AG04450 (cell line): Measurements from ENCODE around the gene PSMD6. TPM values are rescaled to one million over a fixed set of nuclear protein-coding genes. Genes with fewer than 3 reads are reported as not detected.

Source experiments
- CTCF ChIA-PET: fragments of 300-600, 350-600 bp; formaldehyde crosslinking; extraction: SDS; loops from one replicate; lab custom pipeline; 2022; ENCODE audit warnings: antibody characterized with exemption, inconsistent platforms; lab: Charles Lee
- POLR2A ChIA-PET: fragments of 350-600 bp; formaldehyde crosslinking; extraction: SDS; loops from one replicate; lab custom pipeline; 2021; ENCODE audit warnings: antibody characterized with exemption, inconsistent platforms; lab: Yijun Ruan, JAX
- DNase-seq: peaks from one replicate; pipeline ENCODE4 v3.0.0-alpha.2; 2011; ENCODE audit warnings: low read depth, low spot score
- H3K27ac ChIP-seq: one replicate; pipeline ENCODE4 v1.5.1; 2012; ENCODE audit warnings: low read depth, low read length, control low read depth
- H3K27me3 ChIP-seq: one replicate; pipeline ENCODE4 v1.6.0; 2012; ENCODE audit warnings: low read length; ENCODE audit not compliant: control insufficient read depth, insufficient read depth
- H3K4me3 ChIP-seq: 2 replicates; pipeline ENCODE4 v1.5.1; 2011; ENCODE audit warnings: mild to moderate bottlenecking, low read depth, low read length, control low read depth
- H3K9me3 ChIP-seq: 2 replicates; pipeline ENCODE4 v1.5.1; 2012; ENCODE audit warnings: low read length; ENCODE audit not compliant: control insufficient read depth, insufficient read depth
- polyA plus RNA-seq: library from polyadenylated mRNA; depleted of rRNA; stranded (reverse); fragments of >200 nt; gene quantifications from 2 replicates; pipeline ENCODE4 v1.2.3, GENCODE V29; 2011
- TF ChIP-seq, protein P1 (sequence below): IDR thresholded peaks from 2 replicates; pipeline ENCODE4 v1.5.1; 2011; ENCODE audit warnings: low read depth, low read length, control low read depth, inconsistent platforms

PSMD6 gene
- polyA plus RNA-seq, 1 experiment, result 83.6 TPM

DNA sequence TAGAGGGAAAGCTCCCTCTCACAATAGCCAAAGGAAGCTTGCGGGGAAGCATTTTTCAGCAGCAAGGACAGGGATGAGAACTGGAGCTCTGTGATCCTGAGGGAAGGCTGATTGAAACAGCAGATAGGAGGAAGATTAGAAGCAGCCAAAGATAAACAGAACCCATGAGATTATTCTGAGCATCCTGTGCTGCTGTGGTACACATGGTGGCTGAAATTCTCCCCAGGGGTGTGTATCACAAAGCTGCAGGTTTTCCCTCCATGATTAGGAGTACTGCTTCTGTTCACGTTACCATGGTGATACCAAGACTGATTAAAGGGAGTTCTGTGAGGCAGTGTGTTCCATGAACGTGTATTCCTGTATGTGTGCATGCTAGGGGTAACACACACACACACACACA is 30.3 kb upstream of the PSMD6 start:
- ChIA-PET POLR2A (interaction anchor here (1.1 kb wide), 1 partner anchor 8 kb away, joined by 3 read pairs; no protein-coding TSS in a partner anchor), CTCF (interaction anchor here (1.1 kb wide), 1 partner anchor 410 kb away, joined by 3 read pairs; no protein-coding TSS in a partner anchor)
- Histone ChIP-seq H3K27me3 (no peaks in the 10 kb centered on the region), H3K4me3 (no peak overlapping the region), H3K27ac (no peak overlapping the region), H3K9me3 (no peaks in the 10 kb centered on the region)
- no peak for DNase-seq
- TF ChIP-seq, protein P1, sequence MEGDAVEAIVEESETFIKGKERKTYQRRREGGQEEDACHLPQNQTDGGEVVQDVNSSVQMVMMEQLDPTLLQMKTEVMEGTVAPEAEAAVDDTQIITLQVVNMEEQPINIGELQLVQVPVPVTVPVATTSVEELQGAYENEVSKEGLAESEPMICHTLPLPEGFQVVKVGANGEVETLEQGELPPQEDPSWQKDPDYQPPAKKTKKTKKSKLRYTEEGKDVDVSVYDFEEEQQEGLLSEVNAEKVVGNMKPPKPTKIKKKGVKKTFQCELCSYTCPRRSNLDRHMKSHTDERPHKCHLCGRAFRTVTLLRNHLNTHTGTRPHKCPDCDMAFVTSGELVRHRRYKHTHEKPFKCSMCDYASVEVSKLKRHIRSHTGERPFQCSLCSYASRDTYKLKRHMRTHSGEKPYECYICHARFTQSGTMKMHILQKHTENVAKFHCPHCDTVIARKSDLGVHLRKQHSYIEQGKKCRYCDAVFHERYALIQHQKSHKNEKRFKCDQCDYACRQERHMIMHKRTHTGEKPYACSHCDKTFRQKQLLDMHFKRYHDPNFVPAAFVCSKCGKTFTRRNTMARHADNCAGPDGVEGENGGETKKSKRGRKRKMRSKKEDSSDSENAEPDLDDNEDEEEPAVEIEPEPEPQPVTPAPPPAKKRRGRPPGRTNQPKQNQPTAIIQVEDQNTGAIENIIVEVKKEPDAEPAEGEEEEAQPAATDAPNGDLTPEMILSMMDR, result no peak

DNA sequence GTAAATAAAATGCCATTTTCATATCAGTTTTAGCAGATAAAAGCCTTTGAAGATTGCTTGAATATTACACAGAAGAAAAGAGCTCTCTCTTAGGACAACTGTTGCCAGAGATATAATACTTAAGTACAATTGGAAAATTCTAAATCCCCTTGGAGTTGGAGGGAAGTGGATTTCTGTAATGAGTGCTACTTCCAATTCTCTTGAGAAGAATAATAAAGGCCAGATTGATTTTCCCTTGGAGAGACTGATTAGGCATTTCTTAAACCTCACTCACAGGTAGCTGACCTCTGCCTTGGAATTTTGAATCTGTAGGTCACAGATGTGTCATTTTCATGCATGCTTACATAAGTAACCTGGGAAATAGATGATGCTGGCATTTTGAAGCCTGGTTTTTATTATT is 29.8 kb upstream of the PSMD6 start:
- ChIA-PET POLR2A (interaction anchor here (1.1 kb wide), 1 partner anchor 9 kb away, joined by 3 read pairs; no protein-coding TSS in a partner anchor), CTCF (interaction anchor here (1.1 kb wide), 1 partner anchor 411 kb away, joined by 3 read pairs; no protein-coding TSS in a partner anchor)
- H3K27ac ChIP-seq, result no peak overlapping the region
- H3K4me3 ChIP-seq, result no peak overlapping the region
- no peak for DNase-seq
- no peaks in the 10 kb centered on the region for H3K27me3 ChIP-seq
- H3K9me3 ChIP-seq, result no peaks in the 10 kb centered on the region
- TF ChIP-seq, protein P1, result no peak

DNA sequence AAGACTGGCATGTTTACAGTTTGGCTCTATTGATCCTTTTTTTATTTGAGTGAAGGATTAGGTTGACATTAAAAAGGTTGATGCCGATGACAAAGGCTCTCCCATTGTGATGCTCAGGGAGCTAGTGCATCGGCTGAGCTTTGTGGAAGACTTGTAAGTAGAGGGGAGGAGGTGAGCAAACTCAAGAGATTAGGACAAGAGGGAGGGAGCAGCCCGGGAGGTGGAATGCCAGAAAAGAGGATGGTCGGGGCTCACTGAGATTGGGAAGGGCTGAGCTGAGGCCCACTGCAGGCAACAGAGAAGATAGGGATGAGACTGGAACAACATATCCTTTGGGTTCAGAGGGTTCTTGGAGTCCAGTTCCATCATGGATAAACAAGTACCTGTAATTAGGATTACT is 26.5 kb upstream of the PSMD6 start:
- H3K27ac ChIP-seq, result no peak overlapping the region
- H3K9me3 ChIP-seq, result no peaks in the 10 kb centered on the region
- TF ChIP-seq, protein P1, result no peak
- DNase-seq, result no peak
- no peak overlapping the region for H3K4me3 ChIP-seq
- no peaks in the 10 kb centered on the region for H3K27me3 ChIP-seq
- CTCF ChIA-PET, result interaction anchor here (1.1 to 1.2 kb wide), 2 partner anchors 24 to 434 kb away, joined by 3 to 5 read pairs; no protein-coding TSS in a partner anchor
- POLR2A ChIA-PET, result interaction anchor here (0.6 kb wide), 1 partner anchor 424 kb away, joined by 4 read pairs; no protein-coding TSS in a partner anchor

DNA sequence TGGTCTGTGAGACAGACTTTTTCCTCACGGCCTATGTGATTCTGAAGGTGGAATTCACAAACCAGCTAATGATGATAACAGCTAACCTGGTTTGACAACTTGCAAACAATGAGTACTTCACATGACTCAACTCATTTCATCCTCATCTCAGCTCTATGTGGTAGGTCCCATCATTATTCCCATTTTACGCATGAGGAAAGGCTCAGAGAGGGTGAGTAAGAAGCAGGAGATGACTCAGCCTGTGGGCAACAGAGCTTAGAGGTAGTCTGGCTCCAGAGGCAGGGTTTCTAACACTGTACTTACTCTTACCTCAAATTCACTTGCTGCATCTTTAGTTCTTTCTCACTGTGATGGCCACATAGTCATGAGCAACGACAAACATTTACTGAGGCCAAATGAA is 25.8 kb upstream of the PSMD6 start:
- CTCF ChIA-PET, result interaction anchor here (0.9 to 1.2 kb wide), 2 partner anchors 25 to 435 kb away, joined by 3 to 5 read pairs; no protein-coding TSS in a partner anchor
- Histone ChIP-seq H3K9me3 (no peaks in the 10 kb centered on the region), H3K27me3 (no peaks in the 10 kb centered on the region), H3K27ac (no peak overlapping the region), H3K4me3 (no peak overlapping the region)
- POLR2A ChIA-PET, result interaction anchor here (0.6 kb wide), 1 partner anchor 424 kb away, joined by 4 read pairs; no protein-coding TSS in a partner anchor
- DNase-seq, result no peak
- TF ChIP-seq, protein P1, result no peak

DNA sequence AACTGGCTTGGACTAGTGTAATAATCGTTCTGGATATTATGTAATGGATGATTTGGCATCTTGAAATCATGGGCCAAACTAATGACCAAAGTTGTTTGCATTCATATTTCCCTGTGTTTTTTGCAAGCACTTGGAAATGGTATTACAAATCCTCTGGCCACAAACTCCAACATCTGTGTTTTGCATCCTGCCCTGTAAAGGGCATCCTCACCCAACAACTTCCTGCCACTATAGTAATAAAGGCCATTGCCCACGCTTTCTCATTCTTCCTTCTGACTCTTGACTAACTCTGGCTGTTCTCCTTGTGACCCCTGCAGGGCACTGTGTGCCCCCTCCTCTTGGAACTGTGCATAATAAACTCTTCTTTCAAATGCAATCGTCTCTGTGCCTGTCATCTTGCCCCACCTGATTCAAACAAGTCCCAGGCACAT is 25.4 kb upstream of the PSMD6 start:
- Histone ChIP-seq H3K27ac (no peak overlapping the region), H3K27me3 (no peaks in the 10 kb centered on the region), H3K9me3 (no peaks in the 10 kb centered on the region), H3K4me3 (no peak overlapping the region)
- TF ChIP-seq, protein P1, result no peak
- DNase-seq, result no peak
- POLR2A ChIA-PET, result no interaction called here
- CTCF ChIA-PET, result interaction anchor here (0.7 to 0.9 kb wide), 2 partner anchors 25 to 1772 kb away, joined by 3 read pairs; no protein-coding TSS in a partner anchor
